Measurements from ENCODE around the gene BRF1.

The BRF1 gene

DNA sequence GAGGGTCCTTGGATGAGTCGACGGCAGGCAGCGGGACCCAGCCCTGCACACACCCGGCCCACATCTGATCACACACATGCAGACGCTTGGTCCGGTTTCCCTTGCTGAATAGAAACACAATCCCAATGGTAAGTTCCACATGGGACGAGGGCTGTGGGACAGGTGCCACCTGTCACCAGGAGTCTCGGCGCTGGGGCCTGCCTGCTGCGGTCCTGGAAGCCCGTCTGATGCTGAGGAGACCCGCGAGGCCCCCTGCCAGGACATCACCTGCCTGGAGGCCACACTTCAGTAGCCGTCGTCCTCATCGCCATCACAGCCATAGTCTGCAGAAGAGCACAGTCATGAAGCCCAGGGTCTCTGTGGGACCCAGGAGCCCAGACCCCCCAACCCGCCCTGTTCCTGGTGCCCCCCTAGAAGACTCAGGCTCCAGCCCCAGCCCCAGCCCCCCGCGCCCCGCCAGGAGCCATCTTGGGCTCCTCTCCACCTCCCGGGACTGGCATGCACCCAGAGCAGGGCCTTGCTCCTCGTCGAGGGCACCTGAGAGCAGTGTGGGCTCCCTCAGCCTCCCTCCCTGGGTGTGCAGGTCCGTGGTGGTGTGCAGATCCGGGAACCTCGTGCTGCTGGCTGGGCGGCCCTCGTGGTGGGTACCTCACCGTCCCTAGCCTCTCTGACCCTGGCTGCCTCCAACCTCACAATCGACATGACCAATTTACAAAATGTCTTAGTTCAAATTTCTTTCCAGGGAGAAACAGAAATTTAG lies 90.4 kb downstream of the BRF1 start:
- no peak for DNase-seq (ENCODE audit: low spot score)

DNA sequence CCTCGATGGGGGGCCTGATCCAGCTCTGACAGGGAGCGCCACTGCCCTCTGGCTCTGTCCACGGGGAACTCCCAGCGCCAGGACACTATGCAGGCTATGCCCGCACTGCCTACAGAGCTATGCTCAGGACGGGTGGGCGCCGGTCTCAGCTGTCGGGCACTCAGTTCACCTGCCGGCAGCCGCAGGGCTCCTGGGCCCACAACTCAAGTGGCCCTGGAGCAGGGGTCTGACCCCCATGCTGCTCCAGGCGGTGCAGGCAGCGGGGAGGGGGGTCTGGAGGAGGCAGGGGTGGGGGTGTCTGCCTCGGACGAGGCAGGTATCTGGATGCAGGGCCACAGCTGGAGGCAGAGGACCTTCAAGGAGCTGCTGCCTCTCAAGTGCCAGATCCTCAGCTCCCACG lies 91.2 kb downstream of the BRF1 start:
- DNase-seq (ENCODE audit: low spot score), result no peak

DNA sequence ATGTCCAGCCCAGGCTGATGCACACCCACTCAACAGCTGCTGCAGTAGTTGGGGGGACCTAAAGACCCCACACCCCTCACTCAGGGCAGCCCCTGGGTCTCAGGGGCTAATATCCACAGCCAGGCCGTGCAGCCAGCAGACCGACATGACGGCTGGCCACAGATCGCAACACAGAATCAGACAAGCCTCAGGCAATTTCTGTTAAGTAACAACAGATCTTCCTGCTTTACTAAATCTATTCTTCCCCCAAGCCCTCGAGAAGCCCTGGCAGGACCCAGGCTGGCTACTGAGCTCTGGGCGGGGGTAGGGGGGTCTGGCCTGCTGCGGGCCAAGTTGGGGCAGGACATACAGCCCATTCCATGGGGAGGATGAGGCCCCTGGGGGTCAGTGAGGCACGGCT lies 91.7 kb downstream of the BRF1 start:
- no peak for DNase-seq (ENCODE audit: low spot score)

DNA sequence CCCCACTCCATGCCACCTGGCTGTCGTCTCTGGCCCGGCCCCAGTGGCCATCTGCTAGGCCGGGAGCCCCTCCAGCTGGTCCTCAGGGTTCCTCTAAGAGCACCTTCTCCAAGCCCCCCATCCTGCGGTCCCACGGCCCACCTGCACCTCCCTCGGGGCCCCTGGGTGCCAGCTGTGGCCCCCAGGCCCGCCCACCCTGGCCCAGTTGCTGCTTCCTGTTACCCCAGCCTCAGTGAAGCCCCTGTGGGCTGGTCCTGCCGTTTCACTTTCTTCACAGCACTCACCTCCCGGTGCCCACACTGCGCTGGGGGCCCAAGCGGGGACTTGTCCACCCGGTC lies 92.1 kb downstream of the BRF1 start:
- DNase-seq (ENCODE audit: low spot score), result no peak

DNA sequence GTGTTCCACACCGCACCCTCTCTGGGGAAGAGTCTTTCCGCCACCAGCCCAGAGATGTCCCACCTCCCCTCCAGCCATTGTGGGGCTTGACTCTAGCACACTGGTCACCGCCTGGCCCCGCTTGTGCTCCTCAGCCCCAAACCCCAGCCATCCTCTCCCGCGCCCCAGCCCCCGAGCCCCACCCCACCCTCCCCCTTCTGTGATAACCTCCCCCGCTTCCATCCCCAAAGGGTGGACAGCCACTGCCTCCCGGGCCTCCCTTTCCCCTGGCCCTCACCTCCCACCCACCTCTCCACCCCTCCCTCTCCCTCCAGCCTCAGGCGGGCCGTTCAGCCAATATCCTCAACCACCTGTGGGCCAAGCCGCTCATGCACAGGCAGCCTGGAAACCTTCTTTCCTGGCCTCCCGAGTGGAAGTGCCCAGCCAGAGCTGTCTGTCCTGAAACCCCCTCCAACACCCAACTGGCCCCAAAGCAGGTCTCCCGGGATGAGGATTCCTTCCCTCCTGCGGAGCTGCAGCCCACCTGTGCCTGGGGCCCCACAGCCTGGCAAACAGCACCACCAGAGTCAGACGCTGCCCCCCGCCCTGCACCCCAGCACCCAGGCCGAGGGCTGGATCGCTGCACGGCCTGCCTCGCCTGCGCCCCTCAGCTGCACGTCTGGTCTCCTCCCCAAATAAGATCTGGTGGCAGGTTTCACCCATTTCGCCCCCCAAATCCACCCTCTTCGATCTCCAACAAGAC lies 92.6 kb downstream of the BRF1 start:
- DNase-seq (ENCODE audit: low spot score), result no peak

DNA sequence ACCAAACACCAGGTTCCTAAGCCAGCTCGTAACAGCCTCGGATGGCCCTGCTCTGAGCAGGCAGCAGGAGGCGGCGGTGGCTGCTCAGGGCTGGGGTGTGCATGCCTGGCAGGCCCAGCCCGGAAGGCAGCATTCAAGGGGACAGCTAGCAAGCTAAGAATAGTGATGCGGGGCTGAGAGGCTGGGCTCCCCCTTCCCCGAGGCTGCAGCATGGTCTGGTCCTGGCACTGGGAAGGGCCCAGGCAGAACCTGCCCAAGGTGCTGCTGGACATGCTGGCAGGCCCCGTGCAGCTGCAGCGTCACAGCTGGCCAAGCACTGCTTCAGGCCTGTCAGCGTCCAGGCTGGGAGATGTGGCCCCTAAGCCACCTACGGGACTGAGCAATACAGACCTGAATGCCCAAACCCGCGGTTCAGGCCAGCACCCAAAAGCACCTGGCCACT lies 93.3 kb downstream of the BRF1 start:
- no peak for DNase-seq (ENCODE audit: low spot score)

DNA sequence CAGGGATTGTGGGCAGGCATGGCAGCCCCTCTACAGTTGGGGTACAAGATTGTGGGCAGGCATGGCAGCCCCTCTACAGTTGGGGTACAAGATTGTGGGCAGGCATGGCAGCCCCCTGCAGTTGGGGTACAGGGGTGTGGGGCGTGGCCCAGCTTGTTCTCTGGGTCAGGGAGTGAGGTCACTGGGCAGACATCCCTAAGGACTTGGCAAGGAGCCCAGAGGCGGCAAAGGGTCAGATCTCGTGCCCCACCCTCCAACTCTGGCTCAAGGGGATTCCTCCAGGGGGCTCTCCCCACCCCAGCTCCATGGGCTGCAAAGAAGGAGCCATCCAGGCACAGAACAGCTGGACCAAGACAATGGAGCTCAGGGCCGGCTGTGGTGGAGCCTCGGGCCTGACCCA lies 93.9 kb downstream of the BRF1 start:
- DNase-seq (ENCODE audit: low spot score), result no peak

DNA sequence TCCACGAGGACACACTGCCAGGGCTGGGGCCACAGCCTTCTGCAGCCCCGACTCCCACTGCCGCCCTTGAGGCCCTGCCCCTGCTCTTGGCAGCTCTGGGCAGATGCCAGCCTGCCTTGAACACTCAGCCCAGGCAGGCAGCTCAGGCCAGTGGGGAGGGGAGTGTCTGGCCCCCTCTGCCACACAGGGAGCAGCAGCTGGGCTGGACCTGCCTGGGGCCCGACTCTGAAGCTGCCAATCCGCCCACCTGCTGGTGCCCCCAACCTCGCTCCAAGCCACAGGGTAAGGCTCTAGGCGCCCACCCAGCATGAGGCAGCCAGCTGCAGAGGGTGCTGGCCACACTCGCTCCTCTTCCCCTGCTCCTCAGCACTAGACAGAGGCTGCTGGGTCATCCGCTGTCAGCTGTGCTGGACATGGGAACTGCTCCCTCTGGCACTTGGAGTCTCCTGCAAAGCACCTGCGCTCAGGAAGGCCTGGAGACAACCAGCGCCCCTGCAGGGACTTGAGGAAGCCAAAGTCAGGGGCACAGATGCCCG lies 95.1 kb downstream of the BRF1 start:
- DNase-seq (ENCODE audit: low spot score), result no peak

DNA sequence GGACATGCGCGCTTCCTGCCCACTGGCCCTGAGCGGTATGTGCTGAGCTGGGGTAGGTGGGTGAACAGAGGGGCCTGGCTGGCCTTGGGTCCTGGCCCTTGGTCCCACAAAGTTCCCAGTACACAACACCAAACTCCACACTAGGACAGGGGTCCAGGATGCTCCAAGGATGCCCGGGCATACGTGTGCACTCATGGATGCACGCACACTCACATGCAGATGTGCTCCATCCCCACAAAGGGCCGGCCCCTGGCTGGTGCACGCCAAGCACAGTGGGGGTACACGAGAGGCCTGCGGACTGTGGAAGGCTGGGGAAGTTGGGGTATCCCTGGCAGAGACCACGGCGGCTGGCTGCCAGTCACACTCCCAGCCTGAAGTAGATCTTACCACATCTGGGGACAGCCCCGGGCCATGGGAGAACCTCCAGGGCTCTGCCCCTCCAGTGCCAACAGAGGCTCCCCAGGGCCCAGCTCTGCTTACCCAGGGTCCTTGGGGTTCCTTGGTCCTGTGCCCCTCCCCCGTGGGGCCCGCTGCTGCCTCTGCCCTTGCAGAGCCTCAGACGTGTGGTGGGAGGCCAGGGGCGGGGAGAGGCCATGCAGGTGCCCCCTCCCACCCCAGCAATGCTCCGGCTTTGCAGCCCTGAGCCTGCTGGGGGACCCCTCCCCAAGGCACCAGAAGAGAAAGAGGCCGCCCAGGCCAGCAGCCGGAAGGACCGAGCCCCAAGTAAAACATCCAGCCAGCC lies 95.7 kb downstream of the BRF1 start:
- DNase-seq (ENCODE audit: low spot score), result no peak

DNA sequence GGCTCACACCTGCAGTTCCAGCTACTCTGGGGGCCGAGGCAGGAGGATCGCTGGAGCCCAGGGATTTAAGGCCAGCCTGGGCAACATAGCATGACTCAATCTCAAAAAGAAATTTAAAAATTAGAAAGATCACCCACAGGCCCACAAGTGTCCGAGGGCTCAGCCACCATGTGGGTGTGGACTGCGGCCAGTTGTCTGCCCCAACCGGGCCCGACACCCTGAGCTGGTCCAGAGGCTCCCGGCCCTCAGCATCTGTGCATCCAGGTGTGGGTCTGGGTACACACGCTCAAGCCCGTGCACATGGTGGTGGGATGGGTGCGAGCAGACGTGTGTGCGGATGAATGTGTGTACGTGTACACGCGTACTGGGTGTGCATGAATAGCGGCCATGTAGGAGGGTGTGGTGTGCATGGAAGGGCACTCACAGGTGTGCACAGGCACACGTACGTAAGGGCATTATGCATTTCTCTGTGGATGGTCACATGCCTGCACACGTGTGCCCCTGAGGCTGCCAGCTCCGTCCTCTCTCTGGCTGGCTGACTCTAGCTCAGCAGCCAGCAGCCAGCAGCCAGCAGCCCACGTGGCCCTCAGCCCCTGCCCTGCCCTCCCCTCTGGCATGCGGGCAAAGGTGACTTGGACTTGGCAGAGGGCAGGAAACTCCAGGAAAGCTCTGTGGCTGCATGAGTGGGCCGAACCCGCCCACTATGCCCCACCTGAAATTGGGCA lies 96.4 kb downstream of the BRF1 start:
- no peak for DNase-seq (ENCODE audit: low spot score)

DNA sequence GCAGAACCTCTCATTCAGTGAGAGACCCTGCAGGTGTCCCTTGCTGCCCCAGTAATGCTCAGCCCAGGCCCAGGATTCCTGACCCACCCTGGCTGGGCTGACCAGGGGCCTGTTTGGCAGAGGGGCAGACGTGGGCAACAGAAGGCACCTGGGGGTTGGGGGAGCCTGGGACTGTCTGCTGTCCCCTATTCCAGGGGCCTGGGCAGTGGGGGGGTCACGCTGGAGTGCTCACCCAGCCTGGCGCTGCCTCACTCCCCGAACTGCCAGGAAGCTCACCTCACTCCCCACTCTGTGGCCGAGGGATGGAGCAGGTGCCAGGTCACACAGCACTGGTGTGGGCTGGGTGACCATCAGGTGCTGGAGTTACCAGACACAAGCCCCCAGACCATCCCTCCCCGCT lies 97.1 kb downstream of the BRF1 start:
- no peak for DNase-seq (ENCODE audit: low spot score)

DNA sequence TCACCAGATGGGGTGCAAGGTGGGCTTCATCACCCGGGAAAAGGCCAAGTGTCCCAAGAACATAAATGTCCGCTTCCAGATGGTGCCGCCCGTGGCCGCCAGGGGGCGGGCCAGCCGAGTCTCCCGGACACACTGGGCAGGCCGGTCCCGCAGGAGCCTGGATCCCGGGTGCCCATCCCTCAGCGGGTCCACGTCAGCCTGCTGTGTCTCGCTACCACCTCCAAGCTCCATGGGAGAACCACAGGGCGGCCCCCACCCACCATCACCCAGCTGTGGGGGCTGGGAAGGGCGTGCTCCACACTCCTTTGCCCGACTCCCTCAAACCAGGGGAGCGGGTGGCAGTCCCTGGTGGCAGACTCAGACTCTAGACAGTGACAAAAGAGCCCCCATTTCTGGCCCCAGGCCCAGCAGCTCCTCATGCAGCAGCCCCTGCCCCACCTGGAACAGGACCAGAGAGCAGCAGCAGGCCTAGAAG lies 97.7 kb downstream of the BRF1 start:
- peak; percentile 56 for DNase-seq (ENCODE audit: low spot score)

DNA sequence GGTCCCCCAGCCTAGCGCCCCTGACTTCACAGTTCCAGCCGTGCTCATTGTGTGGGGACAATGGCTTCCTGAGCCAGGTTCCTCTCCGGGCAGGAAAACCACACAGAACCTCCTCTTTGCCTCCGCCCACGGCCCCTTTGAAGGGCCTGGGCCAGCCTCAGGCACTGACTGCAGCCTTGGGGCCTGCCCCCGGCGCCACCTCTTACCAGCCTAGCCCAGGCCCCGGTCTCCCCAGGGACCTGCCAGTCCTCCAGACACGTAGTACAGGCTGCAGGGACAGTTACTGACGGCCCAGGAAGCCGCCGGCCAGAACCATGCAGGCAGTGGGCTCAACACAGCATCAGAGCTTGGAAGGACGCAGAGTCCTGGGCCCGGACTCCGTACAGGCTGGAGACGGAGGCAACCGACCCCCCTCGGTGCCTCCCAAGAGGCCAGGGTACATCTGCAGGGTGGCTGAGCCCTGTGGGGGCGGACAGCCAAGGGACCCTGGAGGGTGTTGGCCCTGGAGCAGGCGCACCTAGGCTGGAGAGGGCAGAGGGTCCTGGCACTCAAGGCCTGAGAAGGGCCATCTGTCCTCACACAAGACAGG lies 98.8 kb downstream of the BRF1 start:
- no peak for DNase-seq (ENCODE audit: low spot score)

DNA sequence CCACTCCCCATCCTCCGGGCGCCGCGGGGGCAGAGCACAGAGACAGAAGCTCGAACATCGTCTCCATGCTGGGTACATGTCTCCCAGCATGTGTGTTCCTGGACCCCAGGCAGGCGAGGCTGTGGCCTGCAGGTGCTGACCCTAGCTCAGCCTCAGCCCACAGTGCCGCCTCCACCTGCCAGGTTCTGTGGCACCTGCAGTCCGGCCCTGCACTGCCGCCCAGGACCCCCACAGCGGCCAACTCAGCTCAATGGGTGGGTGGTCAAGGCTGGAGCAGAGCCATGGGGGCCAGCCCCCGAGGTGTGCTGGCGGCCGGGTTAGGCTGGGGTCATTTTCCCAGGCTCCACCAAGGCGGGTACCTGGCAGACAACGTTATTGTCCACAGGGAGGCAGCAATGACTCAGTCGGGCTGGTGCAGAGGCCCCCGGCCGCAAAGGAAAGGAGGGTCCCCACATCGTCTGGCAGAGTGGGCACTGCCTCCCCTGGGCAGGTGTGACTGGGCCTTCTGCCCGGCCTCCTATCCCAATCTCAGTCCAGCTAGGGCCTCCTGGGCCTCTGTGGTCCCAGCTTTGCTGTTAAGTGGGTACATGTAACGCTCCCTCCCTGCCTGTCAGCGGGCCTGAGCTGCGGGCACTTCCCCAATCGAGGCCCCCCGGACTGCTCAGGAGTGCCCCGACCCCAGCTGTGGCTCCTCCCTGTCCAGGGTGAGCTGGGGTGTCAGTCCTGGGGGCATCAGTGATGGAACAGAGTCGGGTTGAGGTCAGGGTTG lies 99.5 kb downstream of the BRF1 start:
- no peak for DNase-seq (ENCODE audit: low spot score)

DNA sequence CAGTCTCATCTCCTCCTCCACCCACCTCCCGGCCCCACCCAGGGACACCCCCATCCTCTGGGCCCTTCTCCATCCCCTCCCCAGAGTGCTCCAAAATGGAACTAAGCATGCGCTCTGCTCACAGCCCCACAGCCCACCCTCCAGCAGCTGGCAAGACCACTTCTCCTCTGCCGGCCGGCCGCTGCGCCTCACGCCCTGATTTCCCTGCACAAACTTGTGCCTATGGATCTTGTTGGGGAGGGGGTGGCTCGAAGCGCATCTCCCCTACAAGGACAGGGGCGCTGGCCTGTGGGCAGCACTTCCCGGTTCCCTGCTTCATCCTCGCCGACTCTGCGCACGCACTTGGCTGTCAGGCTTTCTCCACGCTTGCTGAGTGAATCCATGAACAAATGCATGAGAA lies 100.2 kb downstream of the BRF1 start:
- no peak for DNase-seq (ENCODE audit: low spot score)

DNA sequence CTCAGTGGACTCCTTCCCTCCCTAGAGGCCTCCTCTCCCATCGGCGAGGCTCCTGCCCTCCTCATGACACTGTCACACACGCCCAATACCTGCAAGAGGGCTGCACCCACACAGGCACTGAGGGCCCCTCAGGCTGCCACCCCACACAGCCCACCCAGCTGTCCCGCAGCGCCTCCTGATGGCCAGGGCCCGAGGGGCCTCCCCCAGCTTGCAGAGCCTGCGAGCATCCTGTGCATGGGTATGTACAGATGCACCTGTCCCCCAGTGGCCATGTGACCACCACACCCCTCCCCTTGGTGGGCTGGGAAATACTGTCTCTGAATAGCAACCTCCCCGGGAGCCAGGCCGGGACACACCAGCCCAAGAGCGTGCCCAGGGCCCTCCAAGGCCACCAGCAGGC lies 100.7 kb downstream of the BRF1 start:
- no peak for DNase-seq (ENCODE audit: low spot score)

DNA sequence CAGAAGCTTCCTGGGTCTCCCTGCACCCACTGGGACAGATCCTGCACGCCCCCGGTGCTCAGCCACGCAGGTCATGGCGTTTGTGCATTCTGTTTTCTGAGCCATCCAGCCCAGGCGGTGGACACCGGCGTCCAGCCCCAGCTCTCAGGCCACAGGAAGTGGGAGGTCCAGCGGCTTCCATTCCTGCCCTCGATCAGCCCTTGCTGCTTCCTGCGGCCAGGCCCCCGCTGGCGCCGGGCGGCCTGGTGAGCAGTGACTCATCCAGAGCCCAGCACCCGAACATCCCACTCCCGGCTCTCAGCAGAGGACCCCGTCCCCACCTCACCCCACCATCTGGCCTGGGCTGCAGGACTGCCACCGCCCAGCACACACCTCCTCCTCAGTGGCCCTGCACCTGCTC lies 101.7 kb downstream of the BRF1 start:
- no peak for DNase-seq (ENCODE audit: low spot score)

DNA sequence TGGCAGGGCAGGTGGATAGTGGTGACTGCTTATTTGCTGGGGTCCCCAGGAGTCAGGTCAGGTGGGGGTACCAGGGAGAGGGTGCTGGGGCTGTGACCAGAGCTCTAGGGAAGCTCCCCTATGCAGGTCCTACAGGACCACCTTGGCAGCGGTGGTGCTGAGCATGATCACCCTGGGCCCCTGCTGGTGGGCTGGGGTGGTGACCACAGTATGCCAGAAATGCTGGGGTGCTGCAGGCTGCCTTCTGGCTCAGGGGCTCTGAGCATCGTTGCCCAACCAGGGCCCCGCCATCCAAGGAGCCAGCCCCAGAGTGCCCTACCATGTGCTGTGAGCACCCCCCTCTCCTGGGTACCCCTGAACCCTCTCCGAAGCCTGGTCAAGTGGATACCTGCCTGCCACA lies 102.2 kb downstream of the BRF1 start:
- DNase-seq (ENCODE audit: low spot score), result no peak

DNA sequence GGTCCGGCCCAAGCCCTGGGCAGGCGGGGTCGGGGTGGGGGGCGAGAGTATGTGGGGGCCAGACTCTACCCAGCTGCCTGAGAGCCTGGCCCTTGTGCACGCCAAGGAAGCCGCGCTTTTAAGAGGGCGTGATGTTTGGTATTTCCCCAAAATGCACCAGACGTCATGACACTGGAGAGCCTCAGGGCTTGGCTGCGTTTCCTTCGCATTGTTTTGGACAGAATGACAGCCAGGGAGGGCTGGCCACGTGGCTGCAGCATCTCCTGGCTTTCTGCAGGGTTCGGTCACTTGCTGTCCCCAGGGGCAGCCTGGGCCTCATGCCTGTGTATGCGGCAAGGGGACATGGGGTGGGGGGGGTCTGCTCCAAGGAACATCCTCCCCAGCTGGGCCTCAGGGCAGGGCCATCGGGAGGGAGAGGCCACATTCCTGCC lies 103.6 kb downstream of the BRF1 start:
- no peak for DNase-seq (ENCODE audit: low spot score)

DNA sequence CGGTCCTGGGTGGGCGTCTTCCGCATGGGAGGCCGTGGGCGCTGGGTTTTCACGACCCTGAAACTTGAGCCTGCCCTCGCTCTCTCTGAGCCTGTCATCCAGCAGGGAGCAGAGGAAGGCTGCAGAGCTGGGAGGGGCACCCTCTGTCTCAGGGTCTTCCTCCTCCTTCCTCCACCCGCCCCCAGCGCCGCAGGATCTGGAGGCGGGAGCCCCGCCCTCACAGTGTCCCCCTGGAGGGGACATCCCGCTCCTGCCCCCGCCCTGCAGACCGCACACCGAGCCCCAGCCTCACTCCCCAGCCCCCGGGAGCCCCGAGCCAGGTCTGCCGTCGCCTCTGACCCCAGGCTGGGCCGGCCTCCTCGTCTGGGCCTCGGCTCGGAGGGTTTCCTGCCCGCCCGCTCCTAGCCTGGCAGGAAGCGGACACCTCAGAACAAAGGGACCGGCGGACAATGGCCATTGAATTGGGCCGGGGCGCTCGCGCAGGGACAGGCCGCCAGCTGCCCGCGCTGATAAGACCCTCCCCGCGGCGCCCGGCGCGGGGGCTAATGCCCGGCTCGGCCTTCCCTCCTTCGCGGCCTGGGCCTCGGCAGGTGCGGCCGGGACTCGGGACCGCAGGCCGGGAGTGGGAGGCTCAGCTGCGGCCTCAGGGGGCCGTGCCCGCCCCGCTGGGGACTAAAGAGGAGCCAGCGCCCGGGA lies 104.4 kb downstream of the BRF1 start:
- DNase-seq (ENCODE audit: low spot score), result no peak

All from hematopoietic multipotent progenitor cell treated with erythropoietin and hydrocortisone succinate and interleukin-3 and kit ligand, for 15 days (in vitro differentiated cells).